ENCODE measurements around the gene WNT3.
"Not testable (repeated sequence)": the region's sequence is repeated elsewhere in the genome, so short reads cannot be mapped to it uniquely, and the experiment has no call there.

Gene WNT3

DNA sequence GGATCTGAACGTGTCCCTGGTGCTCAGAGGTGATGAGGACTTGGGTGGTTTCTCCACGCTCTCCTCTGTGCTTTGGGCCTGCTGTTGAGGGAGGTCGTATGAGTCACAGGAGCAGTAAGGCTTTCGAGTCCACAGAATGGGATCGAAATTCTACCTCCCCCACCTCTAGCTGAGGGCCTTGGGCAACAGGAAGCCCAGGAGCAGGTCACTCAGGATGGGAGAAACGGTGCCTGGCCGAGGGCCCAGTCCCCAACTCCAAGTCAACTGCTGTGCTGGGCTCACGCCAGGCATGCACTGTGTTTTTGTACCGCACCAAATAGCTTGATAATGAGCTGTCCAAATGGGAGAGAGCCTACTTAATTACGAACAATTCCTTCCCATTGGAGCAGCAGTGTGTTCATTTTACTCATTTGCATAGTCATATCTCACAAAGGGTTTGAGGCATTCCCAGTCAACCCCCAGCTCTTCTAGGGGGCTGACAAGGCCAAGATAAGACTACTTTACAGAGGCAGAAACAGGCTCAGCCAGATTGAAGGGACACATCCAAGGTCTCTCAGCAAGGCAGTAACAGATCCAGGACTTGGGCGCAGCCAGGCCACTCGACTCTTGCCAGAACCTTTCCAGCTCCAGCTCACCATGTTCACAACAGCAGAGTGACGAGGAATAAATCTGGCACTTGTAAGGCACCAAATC, 53.6 kb downstream of the WNT3 start:
- no peak for DNase-seq (ENCODE audit: low spot score)

DNA sequence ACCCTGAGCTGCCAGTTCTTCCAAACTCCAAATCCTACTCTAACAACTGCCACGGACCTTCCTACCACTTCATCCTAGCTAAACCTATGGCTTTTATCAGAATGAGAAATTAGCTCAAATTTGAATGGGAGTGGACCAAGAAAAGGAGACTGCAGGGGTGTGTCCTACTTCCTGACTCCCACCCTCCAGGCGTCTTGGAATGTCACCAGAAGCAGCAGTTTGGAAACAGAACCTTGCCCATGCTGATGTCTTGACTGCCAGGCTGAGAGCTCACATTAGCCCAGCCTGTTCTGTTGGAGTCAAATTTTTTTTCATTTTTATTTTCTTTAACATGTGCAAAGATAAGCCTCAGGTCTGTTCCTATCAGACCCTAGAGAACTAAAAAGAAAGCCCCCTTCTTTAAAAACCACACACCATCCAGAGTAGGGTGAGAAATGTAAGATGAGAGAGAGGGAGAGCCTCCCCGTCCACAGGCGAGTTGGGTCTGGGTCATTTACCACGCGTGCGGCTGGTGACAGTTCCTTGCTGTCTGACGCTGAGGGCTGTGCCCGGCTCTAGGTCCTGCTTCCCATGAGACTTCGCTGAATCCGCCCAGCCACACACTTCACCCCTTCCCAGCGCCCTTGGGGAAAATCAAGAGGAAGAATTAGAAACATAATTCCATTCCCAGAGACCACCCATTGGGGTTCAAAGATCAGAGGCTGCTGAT, 54.3 kb downstream of the WNT3 start:
- DNase-seq (ENCODE audit: low spot score): no peak

DNA sequence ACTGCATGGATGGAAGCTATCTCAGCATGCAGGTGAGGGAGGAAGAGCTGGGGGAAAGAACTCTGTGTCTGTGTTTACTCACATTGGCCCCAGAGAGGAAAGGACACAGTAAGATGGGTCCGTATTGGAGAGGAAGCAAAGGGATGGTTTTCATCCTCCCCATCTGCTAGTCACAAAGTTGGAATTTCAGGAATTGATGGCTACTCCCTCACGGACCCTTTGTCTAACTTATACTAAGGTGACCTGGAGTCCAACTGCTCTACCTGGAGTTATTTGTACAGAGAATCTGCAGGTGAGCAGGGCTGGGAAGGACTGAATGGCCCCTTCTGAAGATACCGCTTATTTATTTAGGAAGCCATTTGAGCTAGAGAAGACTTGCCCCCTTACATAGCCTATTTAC, 55.1 kb downstream of the WNT3 start:
- DNase-seq (ENCODE audit: low spot score): no peak

DNA sequence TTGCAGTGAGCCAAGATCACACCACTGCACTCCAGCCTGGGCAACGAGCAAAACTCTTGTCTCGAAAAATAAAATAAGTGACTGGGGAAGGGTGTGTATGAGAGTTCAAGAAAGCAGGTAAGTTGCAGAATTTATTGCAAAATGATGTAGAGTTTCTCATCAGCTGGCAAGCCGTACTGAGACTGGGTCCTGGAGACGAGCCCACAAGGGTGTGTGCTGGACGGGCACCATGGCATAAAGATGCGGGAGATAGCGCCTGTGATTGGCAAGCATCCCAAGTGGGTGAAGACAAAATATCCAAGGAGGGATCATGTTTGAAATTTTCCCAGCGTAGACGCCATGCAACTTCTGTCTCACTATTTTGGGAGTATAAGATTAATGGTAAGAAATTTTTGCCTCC, 59.4 kb downstream of the WNT3 start:
- DNase-seq (ENCODE audit: low spot score): no peak

DNA sequence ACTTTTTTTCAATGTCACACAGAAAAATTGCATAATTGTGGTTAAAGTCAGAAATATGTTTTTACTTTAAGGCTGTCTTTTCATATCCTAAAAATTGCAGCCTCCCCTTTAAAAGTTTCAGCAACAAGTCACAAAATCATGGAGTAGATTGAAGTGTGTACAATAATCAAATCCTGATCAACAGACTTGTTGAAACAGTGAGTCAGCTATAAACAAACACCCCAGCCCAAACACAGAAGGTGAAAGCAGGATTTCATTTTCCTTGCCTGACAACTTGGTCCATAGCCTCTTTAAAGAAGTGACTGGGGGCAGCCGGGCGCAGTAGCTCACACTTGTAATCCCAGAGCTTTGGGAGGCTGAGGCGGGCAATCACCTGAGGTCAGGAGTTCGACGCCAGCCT, 59.9 kb downstream of the WNT3 start:
- DNase-seq (ENCODE audit: low spot score): no peak

DNA sequence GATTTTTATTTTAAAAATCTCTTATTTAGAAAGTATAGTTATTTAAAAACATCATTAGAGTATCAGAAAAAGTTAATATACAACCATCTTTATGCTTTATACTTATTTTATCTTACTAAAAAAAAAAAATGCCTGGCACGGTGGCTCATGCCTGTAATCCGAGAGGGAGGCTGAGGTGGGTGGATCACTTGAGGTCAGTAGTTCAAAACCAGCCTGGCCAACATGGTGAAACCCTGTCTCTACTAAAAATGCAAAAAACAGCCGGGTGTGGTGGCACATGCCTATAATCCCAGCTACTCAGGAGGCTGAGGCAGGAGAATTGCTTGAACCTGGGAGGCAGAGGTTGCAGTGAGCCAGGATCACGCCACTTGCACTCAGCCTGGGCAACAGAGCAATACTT, 60.9 kb downstream of the WNT3 start:
- DNase-seq (ENCODE audit: low spot score): not testable (repeated sequence)

DNA sequence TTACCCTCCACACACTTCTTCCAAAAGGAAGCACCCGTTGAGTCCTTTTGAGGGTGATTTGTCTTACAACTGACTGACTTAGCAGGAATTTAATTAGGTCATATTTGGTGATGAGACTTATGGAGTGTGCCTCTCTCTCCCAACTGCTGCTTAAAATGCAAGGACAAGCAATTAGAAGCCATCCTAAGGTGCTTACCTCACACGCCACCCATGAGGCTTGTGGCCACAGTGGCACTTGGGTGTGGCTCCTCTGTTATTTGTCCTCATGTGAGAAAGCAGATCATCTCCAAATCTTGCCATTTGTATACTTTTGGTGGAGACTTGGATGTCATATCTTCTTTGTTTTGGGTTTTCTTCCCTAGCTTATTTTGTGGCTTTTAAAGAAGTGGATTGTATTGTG, 61.6 kb downstream of the WNT3 start:
- no peak for DNase-seq (ENCODE audit: low spot score)

DNA sequence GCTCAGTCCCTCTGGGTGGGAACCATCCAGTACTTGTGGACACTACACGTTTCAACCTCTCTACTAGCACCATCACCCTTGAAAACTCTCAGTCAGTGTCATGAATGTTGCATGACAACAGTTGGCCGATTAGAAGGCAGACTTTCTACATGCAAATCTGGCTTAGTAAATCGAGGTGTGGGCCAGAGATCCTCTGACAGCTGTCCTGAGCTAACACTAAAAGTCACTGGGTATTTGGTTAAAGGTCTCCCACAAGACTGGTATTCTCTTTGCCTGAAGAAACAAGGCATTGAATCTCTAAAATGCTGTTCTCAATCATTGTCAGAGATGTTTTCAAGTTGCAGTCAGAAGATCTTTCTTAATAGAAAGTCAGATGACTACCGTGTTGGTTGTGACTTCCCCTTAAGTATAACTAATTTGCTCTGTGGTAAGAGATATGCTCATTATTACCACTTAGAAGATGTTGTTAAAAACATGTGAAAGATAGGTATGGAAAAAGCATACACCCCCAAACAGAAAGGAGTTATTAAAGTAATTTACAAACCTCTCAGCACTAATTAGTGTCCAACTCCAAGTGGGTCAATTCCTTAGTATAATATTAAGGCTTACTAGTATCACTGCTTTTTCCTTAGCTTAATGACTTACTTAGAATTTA, 62.3 kb downstream of the WNT3 start:
- no peak for DNase-seq (ENCODE audit: low spot score)

DNA sequence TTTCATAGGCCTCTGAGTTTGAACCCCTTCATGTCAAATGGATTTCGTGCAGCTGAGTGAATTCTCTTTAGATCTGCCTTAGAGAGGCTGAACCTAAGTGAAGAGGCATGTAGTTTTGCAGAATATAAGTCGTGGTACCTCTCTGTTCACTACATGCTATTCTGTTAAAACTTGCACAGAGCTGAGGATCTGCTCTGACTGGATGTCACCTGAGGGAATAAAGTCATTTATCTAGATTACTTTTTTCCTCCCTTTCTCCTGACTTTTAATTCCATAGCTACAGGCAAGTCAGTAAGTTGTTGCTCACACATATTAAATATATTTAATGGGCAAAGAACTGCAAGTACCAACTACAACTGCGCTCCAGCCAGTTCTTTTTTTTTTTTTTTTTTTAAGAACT, 64.7 kb downstream of the WNT3 start:
- no peak for DNase-seq (ENCODE audit: low spot score)

DNA sequence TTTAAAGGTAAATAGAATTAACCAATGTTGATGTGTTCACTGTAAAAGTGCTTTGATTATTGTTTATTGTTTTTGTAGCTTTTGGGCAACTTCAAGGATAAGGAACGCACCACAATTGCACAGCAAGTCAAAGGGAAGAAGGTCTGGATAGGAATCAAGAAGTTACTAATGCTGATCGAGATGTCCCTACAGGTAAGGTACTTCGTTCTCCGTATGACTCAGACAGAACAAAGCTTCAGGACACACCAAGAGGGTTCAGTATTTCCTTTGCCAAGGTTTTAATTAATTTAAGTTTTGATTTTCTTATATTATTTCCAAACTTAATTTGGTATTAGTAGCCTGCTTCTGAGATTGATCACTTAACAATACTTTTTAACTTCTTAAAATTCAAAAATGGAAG, 67.1 kb downstream of the WNT3 start:
- no peak for DNase-seq (ENCODE audit: low spot score)

DNA sequence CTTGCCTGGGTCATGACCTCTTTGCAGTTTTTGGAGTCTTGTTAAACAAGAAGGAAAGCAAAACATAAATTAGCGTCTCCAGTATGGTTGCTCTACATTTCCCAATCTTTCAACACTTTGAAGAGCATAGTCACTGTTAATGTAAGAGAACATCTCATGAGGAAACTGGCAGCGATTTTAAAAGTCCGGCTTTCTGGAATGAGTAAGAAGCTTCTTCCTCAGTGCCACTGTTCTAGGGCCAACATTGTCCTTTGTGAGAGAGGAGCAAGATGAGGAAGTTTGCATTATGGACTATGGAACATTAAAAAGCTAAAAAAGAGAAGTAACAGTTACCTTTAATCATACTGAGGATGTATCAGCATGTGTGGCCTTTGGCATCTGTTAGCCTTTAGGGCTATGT, 73.1 kb downstream of the WNT3 start:
- DNase-seq (ENCODE audit: low spot score): no peak

DNA sequence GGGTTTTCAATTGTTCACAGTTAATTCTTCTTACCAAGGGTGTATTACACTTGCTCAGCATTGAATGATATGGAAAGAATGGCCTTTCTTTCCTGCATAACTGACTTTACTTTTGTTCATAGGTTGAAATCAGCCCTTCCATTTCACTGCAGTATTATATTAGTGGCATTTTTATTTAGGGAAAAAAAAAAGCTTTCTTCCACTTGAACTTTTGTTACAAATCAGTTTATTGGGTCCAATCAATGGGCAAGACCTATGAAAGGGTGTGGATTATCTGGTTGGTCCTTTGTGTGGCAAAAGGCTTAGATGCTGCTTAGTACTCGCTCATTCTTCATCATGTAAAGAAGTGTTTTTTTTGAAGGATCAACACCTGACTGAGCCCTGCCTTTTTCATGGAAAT, 74.1 kb downstream of the WNT3 start:
- no peak for DNase-seq (ENCODE audit: low spot score)

DNA sequence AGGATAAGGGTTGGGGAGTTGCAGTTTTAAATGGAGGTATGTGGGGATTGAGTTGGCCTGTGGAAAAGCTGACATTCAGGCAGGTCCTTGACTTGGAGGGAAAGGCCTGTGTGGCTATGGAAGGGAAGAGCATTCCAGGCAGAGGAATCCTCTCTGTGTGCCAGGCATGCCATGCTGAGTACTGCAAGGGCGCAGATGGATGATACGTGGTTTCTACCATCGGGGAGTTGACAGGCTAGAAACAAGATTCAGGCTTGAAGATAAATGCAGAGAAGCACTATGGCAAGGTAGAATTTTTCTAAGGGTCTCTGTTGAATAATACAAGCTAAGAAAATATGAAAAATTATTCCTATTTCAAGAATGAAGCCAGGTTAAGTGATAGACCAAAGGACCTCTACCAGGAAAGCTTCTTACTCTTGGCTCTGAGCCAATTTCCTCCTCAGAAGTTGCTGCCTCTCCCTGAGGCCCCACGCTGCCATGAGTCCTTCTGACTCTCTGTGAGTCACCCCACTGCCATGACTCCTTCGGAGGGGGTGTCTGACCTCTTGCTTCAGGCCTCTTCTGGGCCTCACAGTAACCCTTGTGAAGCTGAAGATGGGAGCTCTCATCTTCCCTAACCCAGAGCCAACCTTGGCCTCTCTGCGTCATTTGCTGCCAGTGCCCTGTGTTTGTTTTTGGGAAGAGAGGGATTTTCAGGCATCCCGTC, 75.8 kb downstream of the WNT3 start:
- DNase-seq (ENCODE audit: low spot score): no peak

DNA sequence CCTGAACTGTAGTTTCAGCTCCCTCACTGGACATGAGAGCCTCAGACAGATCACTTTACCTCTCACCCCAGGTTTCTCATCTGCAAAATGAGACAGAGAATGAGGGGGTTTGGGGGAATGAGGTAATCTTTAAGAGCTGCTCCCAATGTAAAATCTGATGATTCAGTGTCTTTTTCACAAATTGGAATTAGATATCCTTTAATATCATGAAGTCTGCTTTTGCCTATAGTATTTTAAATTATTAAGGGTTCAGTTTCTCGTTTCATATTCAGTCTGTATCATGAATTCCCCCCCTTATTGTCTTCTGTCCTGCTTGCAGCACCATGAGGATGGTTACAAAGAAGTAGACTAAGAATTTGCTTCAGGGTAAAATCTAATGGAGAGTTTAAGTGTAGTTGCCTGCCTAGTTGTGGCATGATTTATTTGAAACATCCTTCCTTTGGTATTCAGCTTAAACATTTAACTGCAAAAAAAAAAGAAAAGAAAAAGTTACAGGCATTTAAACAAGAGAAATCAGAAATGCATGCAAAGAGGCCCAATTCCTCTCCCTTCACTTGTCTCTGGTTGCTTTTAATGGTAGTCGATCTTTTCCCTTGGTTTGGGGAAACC, 77.3 kb downstream of the WNT3 start:
- no peak for DNase-seq (ENCODE audit: low spot score)

DNA sequence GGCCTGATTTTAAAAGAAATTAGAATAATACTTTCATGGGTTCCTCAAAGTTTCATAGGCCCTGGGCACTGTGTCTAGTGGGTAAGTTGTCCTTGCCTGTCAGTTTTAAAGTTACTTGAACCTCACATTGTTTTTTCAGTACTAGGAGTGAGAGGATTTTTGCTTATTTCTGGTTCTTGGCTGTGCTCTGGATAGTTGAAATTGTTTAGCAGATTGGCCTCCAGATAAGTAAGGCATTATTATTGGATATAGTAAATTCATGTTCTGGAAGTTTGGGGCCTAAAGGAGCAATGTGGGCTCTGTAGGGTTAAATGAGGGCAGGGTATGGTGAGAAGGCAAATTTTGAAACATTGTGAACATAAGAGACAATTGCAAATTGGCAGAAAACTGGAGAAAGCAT, 78.5 kb downstream of the WNT3 start:
- no peak for DNase-seq (ENCODE audit: low spot score)

DNA sequence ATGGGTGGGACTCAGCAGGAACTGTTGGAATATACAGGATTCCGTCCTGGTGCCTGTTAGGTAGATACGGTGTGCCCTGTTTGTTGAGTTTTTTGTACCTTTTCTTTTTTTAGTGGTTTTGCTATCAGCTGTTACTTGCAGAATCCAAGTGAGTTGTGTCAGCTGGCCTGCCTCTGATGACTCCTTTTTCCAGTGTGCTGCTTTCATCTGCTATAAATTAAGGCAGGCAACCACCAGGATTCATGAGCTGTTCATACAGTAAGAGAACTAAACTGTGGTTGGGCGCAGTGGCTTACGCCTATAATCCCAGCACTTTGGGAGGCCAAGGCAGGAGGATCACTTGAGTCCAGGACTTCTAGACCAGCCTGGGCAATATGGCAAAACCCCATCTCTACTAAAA, 79.9 kb downstream of the WNT3 start:
- no peak for DNase-seq (ENCODE audit: low spot score)

DNA sequence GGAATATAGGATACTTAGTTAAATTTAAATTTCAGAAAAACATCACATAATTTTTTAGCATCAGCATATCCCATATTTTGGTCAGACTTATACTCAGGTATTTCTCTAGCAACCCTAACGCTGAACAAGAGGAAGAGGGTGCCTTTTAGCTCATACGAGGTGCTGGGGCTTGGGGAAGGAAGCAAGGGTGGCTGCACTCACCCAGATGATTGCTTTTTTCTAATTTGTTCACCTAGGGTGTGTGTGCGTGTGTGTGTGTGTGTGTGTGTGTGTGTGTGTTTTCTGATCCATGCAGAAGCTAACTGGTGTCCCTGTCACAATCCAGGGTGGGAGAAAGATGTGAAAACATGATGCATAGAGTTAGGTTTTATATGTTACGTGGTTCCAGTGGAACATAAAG, 81.2 kb downstream of the WNT3 start:
- DNase-seq (ENCODE audit: low spot score): no peak

DNA sequence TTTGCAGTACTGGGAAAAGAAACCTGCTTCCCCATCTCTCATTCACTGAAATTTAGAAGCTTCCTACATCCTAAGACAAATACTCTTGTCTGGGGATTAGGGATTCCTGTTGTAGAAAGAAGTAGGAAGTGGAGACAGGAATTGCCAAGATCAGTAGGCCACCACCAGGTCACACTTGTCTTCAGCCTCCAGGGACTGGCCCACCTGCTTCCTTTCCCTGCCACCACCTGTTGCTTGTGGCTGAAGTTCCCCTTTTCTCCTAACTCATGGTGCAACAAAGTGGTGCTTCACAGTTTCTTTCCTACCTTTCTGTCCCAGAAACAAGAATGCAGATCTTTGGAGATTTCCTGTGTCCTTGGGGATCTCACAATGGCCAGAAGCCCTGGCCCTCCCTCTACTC, 82.4 kb downstream of the WNT3 start:
- no peak for DNase-seq (ENCODE audit: low spot score)

DNA sequence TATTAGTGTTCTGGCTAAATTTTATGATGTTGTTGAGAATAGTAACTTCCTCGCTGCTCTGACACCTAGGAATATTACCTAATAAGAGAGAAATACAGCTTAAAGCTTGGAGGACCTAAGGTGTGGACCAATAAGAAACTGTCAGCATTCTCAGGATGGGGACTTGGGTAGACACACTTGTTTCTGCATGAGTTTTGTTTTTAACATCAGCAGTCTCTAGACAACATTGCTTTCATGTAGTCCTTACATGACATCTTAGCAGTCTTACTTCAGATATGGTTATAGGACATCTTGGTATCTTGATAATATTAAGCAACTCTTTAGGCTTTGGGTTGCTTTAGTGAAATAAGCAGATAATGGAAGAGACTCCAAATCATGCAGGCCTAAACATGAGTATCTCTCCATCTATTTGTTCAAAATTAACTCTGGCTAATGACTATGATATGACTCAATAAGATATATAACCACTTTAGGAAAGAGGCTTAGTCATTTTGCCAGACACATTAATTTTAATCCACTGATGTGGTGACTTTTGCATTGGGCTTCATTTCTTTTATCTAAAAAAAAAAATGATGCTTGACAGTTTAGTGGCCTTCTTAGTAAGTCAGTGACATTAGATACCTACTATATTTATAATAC, 84.5 kb downstream of the WNT3 start:
- DNase-seq (ENCODE audit: low spot score): no peak

DNA sequence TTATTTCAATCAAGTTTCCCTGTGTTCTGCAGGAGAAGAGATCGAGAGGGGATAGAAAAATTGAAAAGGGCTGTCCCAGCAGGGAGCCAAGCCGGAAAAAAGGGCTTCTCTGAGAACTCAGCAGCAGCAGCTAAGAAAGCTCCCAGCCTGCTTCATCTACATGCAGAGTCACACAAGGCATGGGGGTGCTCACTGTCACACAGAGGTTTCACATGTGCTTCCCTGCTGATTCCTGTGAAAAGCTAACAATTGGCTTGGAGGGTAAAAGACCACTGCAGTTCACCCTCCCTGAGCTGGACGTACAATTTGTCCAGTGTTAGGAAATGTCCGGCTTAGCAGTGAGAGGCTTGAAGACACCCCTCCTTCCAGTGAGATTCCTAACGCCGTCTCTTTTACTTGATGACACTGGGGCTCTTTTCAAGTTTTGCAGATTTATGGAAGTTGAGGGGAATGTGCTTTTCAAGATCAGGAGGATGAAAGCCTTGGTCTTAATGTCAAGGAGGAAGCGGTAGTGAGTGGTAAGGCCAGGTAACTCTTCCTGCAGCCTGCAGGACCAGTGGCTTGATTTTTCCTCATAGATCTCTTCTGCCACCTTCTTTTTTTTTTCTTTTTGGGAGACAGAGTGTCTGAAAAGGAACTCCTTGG, 85.6 kb downstream of the WNT3 start:
- DNase-seq (ENCODE audit: low spot score): no peak

DNA sequence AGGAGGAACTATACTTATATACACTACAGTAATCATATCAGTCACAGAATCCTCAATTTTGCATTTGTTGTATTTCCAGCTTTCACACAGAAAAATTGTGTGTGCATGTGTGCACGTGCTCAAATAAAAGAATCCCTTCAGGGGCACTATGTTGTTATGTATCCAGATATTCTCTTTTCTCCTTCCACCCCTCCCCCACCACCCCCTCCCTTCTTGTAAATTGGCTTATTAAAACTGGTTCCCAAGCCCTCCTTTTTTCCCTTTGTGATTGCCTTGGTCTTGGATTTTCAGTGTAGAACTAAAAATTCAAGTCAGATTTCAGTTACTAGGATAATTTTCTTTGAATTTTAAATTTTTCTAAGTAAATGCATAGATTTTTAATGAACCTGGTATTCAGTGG, 86.3 kb downstream of the WNT3 start:
- DNase-seq (ENCODE audit: low spot score): no peak

DNA sequence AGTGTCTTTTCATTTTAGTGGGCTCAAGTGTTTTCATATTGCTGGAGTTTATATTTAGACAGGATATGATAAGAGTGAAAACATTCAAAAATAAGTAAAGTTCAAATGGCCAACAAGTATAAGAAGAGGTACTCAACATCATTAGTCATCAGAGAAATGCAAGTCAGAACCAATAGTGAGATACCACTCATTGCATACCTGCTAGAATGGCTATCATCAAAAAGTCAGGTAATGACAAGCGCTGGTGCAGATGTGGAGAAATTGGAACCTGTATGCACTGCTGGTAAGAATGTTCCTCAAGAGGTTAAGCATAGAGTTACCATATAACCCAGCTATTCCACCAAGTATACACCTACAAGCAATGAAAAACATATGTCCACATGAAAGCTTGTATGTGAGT, 87.8 kb downstream of the WNT3 start:
- DNase-seq (ENCODE audit: low spot score): no peak
